GM19467 (cell line): ENCODE measurements around the gene SSUH2.
"Not testable (repeated sequence)": the region's sequence is repeated elsewhere in the genome, so short reads cannot be mapped to it uniquely, and the experiment has no call there.

ENCODE experiments used
- ATAC-seq: cut with Tn5 transposase; IDR thresholded peaks from one replicate; pipeline ENCODE4 v1.9.1; 2021; ENCODE audit warnings: mild to moderate bottlenecking, moderate library complexity; ENCODE audit not compliant: unreplicated experiment

Gene SSUH2

GRCh38 chr3:8644748-8645390 is at the start of gene SSUH2:
Gene SSUH2, minus strand, starts transcription at chr3:8644798. Its CDS starts 40 bp downstream, at chr3:8644758.
- no peak for ATAC-seq

GRCh38 chr3:8691295-8691694 is 46.7 kb upstream of the SSUH2 start:
- not testable (repeated sequence) for ATAC-seq

- not testable (repeated sequence) for ATAC-seq
Measured at GRCh38 chr3:8684992-8685391, 40.4 kb upstream of the SSUH2 start.

GRCh38 chr3:8682850-8683574 is 38.4 kb upstream of the SSUH2 start:
- ATAC-seq = not testable (repeated sequence)

- not testable (repeated sequence) for ATAC-seq
Measured at GRCh38 chr3:8681881-8682538, 37.4 kb upstream of the SSUH2 start.

GRCh38 chr3:8681349-8681748 is 36.8 kb upstream of the SSUH2 start:
- ATAC-seq = no peak

- ATAC-seq = not testable (repeated sequence)
Measured at GRCh38 chr3:8679817-8680553, 35.4 kb upstream of the SSUH2 start.

GRCh38 chr3:8678751-8679150 is 34.2 kb upstream of the SSUH2 start:
- no peak for ATAC-seq

GRCh38 chr3:8677258-8677657 is 32.7 kb upstream of the SSUH2 start:
- ATAC-seq = not testable (repeated sequence)

- ATAC-seq = not testable (repeated sequence)
Measured at GRCh38 chr3:8675591-8675990, 31.0 kb upstream of the SSUH2 start.

GRCh38 chr3:8673083-8673737 is 28.6 kb upstream of the SSUH2 start:
- ATAC-seq = no peak

GRCh38 chr3:8669019-8669418 is 24.4 kb upstream of the SSUH2 start:
- no peak for ATAC-seq

- no peak for ATAC-seq
Measured at GRCh38 chr3:8668216-8668615, 23.6 kb upstream of the SSUH2 start.

GRCh38 chr3:8667463-8668091 is 23.0 kb upstream of the SSUH2 start:
- no peak for ATAC-seq

GRCh38 chr3:8665407-8665896 is 20.9 kb upstream of the SSUH2 start:
- no peak for ATAC-seq

- ATAC-seq = no peak
Measured at GRCh38 chr3:8663177-8664061, 18.8 kb upstream of the SSUH2 start.

GRCh38 chr3:8662594-8662993 is 18.0 kb upstream of the SSUH2 start:
- no peak for ATAC-seq

- ATAC-seq = no peak
Measured at GRCh38 chr3:8660175-8661118, 15.8 kb upstream of the SSUH2 start.
